NCI-H1436 treated with DMSO at 0.1 percent for 48 hours (cell line): ENCODE results near the gene ZXDC.

Experiments used
- DNase-seq: peaks from one replicate; lab custom pipeline; 2025; lab: John Stamatoyannopoulos, UW

Gene ZXDC

GRCh38 chr3:126415661-126416591, 59.8 kb downstream of the ZXDC start:
- DNase-seq: no peak

- no peak for DNase-seq
Observed at GRCh38 chr3:126414961-126415660, 60.6 kb downstream of the ZXDC start.

GRCh38 chr3:126414406-126414805, 61.3 kb downstream of the ZXDC start:
- no peak for DNase-seq

GRCh38 chr3:126413693-126414080, 62.0 kb downstream of the ZXDC start:
- DNase-seq: no peak

GRCh38 chr3:126412841-126413692, 62.6 kb downstream of the ZXDC start:
- no peak for DNase-seq

- no peak for DNase-seq
Observed at GRCh38 chr3:126408099-126408498, 67.6 kb downstream of the ZXDC start.

- DNase-seq: no peak
Observed at GRCh38 chr3:126407412-126408044, 68.2 kb downstream of the ZXDC start.

GRCh38 chr3:126406389-126407296, 69.0 kb downstream of the ZXDC start:
- DNase-seq: no peak

GRCh38 chr3:126402666-126403302, 72.9 kb downstream of the ZXDC start:
- no peak for DNase-seq

- no peak for DNase-seq
Observed at GRCh38 chr3:126402178-126402577, 73.5 kb downstream of the ZXDC start.

GRCh38 chr3:126401611-126402160, 74.0 kb downstream of the ZXDC start:
- DNase-seq: no peak

- no peak for DNase-seq
Observed at GRCh38 chr3:126399756-126400155, 75.9 kb downstream of the ZXDC start.

- DNase-seq: no peak
Observed at GRCh38 chr3:126399351-126399735, 76.3 kb downstream of the ZXDC start.

- DNase-seq: no peak
Observed at GRCh38 chr3:126398423-126399350, 77.0 kb downstream of the ZXDC start.

- DNase-seq: no peak
Observed at GRCh38 chr3:126397610-126398422, 77.9 kb downstream of the ZXDC start.

- no peak for DNase-seq
Observed at GRCh38 chr3:126396536-126396935, 79.2 kb downstream of the ZXDC start.

- no peak for DNase-seq
Observed at GRCh38 chr3:126395846-126396513, 79.7 kb downstream of the ZXDC start.

- DNase-seq: no peak
Observed at GRCh38 chr3:126394977-126395321, 80.7 kb downstream of the ZXDC start.
